Uterus (tissue), 2 donors: Measurements from ENCODE around the gene CST7.

Source experiments
- POLR2A ChIP-seq, 2 donors: fragments of 450-650 bp; IDR thresholded peaks; one replicate each; pipeline ENCODE4 v1.6.1; 2016; ENCODE audit warnings: antibody characterized with exemption in 2 of 2, mild to moderate bottlenecking in 1 of 2, moderate library complexity in 1 of 2
- TF ChIP-seq, protein P1 (sequence below), 4 experiments: fragments of 200-600 bp in 2 of 4; fragments of 450-650 bp in 2 of 4; sonication (generic) in 2 of 4; IDR thresholded peaks; one replicate each; pipeline ENCODE4 v1.5.1; 2016 to 2019; ENCODE audit warnings: antibody characterized with exemption in 4 of 4, mild to moderate bottlenecking in 2 of 4, moderate library complexity in 1 of 4

GRCh38 chr20:24950836-24951525 is 1.9 kb downstream of the CST7 start:
- TF ChIP-seq, protein P1, sequence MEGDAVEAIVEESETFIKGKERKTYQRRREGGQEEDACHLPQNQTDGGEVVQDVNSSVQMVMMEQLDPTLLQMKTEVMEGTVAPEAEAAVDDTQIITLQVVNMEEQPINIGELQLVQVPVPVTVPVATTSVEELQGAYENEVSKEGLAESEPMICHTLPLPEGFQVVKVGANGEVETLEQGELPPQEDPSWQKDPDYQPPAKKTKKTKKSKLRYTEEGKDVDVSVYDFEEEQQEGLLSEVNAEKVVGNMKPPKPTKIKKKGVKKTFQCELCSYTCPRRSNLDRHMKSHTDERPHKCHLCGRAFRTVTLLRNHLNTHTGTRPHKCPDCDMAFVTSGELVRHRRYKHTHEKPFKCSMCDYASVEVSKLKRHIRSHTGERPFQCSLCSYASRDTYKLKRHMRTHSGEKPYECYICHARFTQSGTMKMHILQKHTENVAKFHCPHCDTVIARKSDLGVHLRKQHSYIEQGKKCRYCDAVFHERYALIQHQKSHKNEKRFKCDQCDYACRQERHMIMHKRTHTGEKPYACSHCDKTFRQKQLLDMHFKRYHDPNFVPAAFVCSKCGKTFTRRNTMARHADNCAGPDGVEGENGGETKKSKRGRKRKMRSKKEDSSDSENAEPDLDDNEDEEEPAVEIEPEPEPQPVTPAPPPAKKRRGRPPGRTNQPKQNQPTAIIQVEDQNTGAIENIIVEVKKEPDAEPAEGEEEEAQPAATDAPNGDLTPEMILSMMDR (IDR thresholded peaks at IDR 0.05) = no peak
- no peak for TF ChIP-seq POLR2A (IDR thresholded peaks at IDR 0.05)
